Measurements from ENCODE around the gene NTN5.
A peak's percentile ranks its signal among the peaks of the same experiment; 100 is the strongest.
"Not testable (repeated sequence)": the region's sequence is repeated elsewhere in the genome, so short reads cannot be mapped to it uniquely, and the experiment has no call there.

Gene NTN5

DNA sequence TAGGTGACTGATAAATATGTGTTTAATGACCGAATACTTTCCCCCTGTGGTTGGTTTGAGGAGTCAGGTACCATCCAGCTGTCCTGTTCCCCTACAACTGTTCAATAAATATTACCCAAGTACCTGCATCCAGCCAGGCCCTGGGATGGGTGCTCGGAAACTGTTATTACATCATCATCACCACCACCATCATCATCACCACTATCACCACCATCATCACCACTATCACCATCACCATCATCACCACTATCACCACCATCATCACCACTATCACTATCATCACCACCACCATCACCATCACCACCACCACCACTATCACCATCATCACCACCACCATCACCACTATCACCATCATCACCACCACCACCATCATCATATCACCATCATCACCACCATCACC is 4.1 kb downstream of the NTN5 start:
- Histone ChIP-seq H3K27ac (ENCODE audit: low read length) (no peak overlapping the region), H3K4me1 (ENCODE audit: control insufficient read depth, insufficient read depth, low read length) (no peaks in the 10 kb centered on the region), H3K27me3 (ENCODE audit: control insufficient read depth in 1 of 2, insufficient read depth in 2 of 2, low read length in 2 of 2) (no peaks in the 10 kb centered on the region), H3K4me3 (ENCODE audit: low read length in 2 of 2) (no peak overlapping the region), H3K9me3 (ENCODE audit: control insufficient read depth in 2 of 2, low read length in 2 of 2) (no peaks in the 10 kb centered on the region), H3K9ac (ENCODE audit: low read length in 2 of 2) (no peak overlapping the region), H3K36me3 (ENCODE audit: control insufficient read depth in 2 of 2, insufficient read depth in 2 of 2, low read length in 2 of 2) (no peaks in the 10 kb centered on the region)

- H3K27ac ChIP-seq (ENCODE audit: low read length) = no peak overlapping the region
- H3K4me1 ChIP-seq (ENCODE audit: control insufficient read depth, insufficient read depth, low read length) = no peaks in the 10 kb centered on the region
- H3K27me3 ChIP-seq (ENCODE audit: control insufficient read depth in 1 of 2, insufficient read depth in 2 of 2, low read length in 2 of 2) = no peaks in the 10 kb centered on the region
- H3K36me3 ChIP-seq (ENCODE audit: control insufficient read depth in 2 of 2, insufficient read depth in 2 of 2, low read length in 2 of 2) = no peaks in the 10 kb centered on the region
- no peak overlapping the region for H3K9ac ChIP-seq (ENCODE audit: low read length in 2 of 2)
- no peaks in the 10 kb centered on the region for H3K9me3 ChIP-seq (ENCODE audit: control insufficient read depth in 2 of 2, low read length in 2 of 2)
- no peak overlapping the region for H3K4me3 ChIP-seq (ENCODE audit: low read length in 2 of 2)
Measured at GRCh38 chr19:48668332-48668731, 4.5 kb downstream of the NTN5 start.

- no peak overlapping the region for H3K4me3 ChIP-seq (ENCODE audit: low read length in 2 of 2)
- no peaks in the 10 kb centered on the region for H3K27me3 ChIP-seq (ENCODE audit: control insufficient read depth in 1 of 2, insufficient read depth in 2 of 2, low read length in 2 of 2)
- peaks cover 4% of the 10 kb centered on the region for H3K4me1 ChIP-seq (ENCODE audit: control insufficient read depth, insufficient read depth, low read length)
- H3K9ac ChIP-seq (ENCODE audit: low read length in 2 of 2) = no peak overlapping the region
- no peaks in the 10 kb centered on the region for H3K36me3 ChIP-seq (ENCODE audit: control insufficient read depth in 2 of 2, insufficient read depth in 2 of 2, low read length in 2 of 2)
- no peaks in the 10 kb centered on the region for H3K9me3 ChIP-seq (ENCODE audit: control insufficient read depth in 2 of 2, low read length in 2 of 2)
- no peak overlapping the region for H3K27ac ChIP-seq (ENCODE audit: low read length)
Measured at GRCh38 chr19:48665786-48666185, 7.0 kb downstream of the NTN5 start.

DNA sequence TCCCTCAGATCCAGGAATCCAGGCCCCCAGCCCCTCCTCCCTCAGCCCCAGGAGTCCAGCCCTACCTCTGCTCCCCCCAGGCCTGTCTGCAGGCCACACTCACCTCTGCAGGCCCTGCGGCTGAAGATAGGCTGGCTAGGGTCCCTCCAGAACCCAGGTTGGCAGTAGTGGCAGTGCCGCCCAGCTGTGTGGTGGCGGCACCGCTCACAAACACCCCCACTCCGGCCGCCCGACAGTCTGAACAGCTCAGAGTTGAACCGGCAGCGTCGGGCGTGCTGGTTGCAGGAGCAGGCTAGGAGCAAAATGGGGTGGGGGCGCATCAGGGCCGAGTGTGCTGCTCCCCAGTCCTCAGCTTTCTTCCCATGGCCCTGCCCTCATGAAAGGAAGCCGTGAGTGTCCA is 8.3 kb downstream of the NTN5 start:
- no peak overlapping the region for H3K27ac ChIP-seq (ENCODE audit: low read length)
- H3K36me3 ChIP-seq (ENCODE audit: control insufficient read depth in 2 of 2, insufficient read depth in 2 of 2, low read length in 2 of 2) = no peaks in the 10 kb centered on the region
- H3K9ac ChIP-seq (ENCODE audit: low read length in 2 of 2) = no peak overlapping the region
- H3K27me3 ChIP-seq (ENCODE audit: control insufficient read depth in 1 of 2, insufficient read depth in 2 of 2, low read length in 2 of 2) = no peaks in the 10 kb centered on the region
- no peaks in the 10 kb centered on the region for H3K9me3 ChIP-seq (ENCODE audit: control insufficient read depth in 2 of 2, low read length in 2 of 2)
- H3K4me1 ChIP-seq (ENCODE audit: control insufficient read depth, insufficient read depth, low read length) = peaks cover 5% of the 10 kb centered on the region
- no peak overlapping the region for H3K4me3 ChIP-seq (ENCODE audit: low read length in 2 of 2)

DNA sequence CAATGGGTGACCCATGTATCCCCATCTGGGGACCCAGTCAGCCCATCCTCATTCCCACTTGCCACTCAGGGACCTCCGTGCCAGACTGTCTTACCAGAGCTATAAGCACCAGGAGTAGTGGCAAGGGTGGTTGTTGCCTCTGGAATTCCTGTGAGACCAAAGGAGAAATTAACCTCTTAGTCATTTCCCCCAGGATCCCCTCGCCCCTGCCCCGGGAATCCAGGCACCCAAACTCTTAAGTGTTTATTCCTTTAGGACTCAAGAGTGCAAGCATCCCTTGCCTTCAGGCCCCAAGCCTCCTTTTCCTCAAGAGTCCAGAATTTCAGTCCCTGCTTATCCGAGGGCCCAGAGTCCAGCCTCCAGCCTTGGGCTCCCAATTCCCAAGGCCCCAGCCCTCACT is 9.2 kb downstream of the NTN5 start:
- Histone ChIP-seq H3K27ac (ENCODE audit: low read length) (no peak overlapping the region), H3K4me3 (ENCODE audit: low read length in 2 of 2) (no peak overlapping the region), H3K27me3 (ENCODE audit: control insufficient read depth in 1 of 2, insufficient read depth in 2 of 2, low read length in 2 of 2) (no peaks in the 10 kb centered on the region), H3K9me3 (ENCODE audit: control insufficient read depth in 2 of 2, low read length in 2 of 2) (no peaks in the 10 kb centered on the region), H3K9ac (ENCODE audit: low read length in 2 of 2) (no peak overlapping the region), H3K4me1 (ENCODE audit: control insufficient read depth, insufficient read depth, low read length) (peaks cover 5% of the 10 kb centered on the region), H3K36me3 (ENCODE audit: control insufficient read depth in 2 of 2, insufficient read depth in 2 of 2, low read length in 2 of 2) (no peaks in the 10 kb centered on the region)

DNA sequence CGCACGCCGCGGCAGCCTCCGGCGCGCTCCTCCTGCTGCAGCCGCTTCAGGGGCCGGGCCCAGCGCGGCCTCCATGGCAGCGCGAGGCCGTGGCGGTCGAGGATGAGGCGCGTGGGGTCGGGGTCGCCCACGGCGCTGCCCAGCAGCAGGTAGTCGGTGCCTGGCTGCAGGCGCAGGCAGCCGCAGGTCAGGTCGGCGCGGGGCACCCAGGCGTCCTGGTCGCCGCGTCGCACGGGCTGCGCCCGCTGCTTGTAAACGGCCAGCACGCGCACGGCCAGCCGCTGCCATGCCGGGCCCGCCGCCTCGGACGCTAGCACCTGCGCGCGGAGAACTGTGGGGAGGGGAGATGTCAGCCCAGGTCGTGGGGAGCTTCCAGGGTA is 11.1 kb downstream of the NTN5 start:
- Histone ChIP-seq H3K4me3 (ENCODE audit: low read length in 2 of 2) (no peak overlapping the region), H3K36me3 (ENCODE audit: control insufficient read depth in 2 of 2, insufficient read depth in 2 of 2, low read length in 2 of 2) (no peaks in the 10 kb centered on the region), H3K9me3 (ENCODE audit: control insufficient read depth in 2 of 2, low read length in 2 of 2) (no peaks in the 10 kb centered on the region), H3K27me3 (ENCODE audit: control insufficient read depth in 1 of 2, insufficient read depth in 2 of 2, low read length in 2 of 2) (no peaks in the 10 kb centered on the region), H3K27ac (ENCODE audit: low read length) (no peak overlapping the region), H3K9ac (ENCODE audit: low read length in 2 of 2) (no peak overlapping the region), H3K4me1 (ENCODE audit: control insufficient read depth, insufficient read depth, low read length) (peaks cover 5% of the 10 kb centered on the region)

- H3K4me3 ChIP-seq (ENCODE audit: low read length in 2 of 2) = peak overlapping the region in 1 of 2 donors; percentile 44
- no peaks in the 10 kb centered on the region for H3K27me3 ChIP-seq (ENCODE audit: control insufficient read depth in 1 of 2, insufficient read depth in 2 of 2, low read length in 2 of 2)
- H3K9me3 ChIP-seq (ENCODE audit: control insufficient read depth in 2 of 2, low read length in 2 of 2) = no peaks in the 10 kb centered on the region
- peak overlapping the region; percentile 46 for H3K27ac ChIP-seq (ENCODE audit: low read length)
- H3K4me1 ChIP-seq (ENCODE audit: control insufficient read depth, insufficient read depth, low read length) = peaks cover 5% of the 10 kb centered on the region
- no peak overlapping the region for H3K9ac ChIP-seq (ENCODE audit: low read length in 2 of 2)
- H3K36me3 ChIP-seq (ENCODE audit: control insufficient read depth in 2 of 2, insufficient read depth in 2 of 2, low read length in 2 of 2) = no peaks in the 10 kb centered on the region
Measured at GRCh38 chr19:48660852-48661710, 11.7 kb downstream of the NTN5 start.

- Histone ChIP-seq H3K9ac (ENCODE audit: low read length in 2 of 2) (no peak overlapping the region), H3K36me3 (ENCODE audit: control insufficient read depth in 2 of 2, insufficient read depth in 2 of 2, low read length in 2 of 2) (no peaks in the 10 kb centered on the region), H3K4me3 (ENCODE audit: low read length in 2 of 2) (no peak overlapping the region), H3K9me3 (ENCODE audit: control insufficient read depth in 2 of 2, low read length in 2 of 2) (no peaks in the 10 kb centered on the region), H3K4me1 (ENCODE audit: control insufficient read depth, insufficient read depth, low read length) (peaks cover 5% of the 10 kb centered on the region), H3K27me3 (ENCODE audit: control insufficient read depth in 1 of 2, insufficient read depth in 2 of 2, low read length in 2 of 2) (no peaks in the 10 kb centered on the region), H3K27ac (ENCODE audit: low read length) (no peak overlapping the region)
Measured at GRCh38 chr19:48659768-48660167, 13.0 kb downstream of the NTN5 start.

DNA sequence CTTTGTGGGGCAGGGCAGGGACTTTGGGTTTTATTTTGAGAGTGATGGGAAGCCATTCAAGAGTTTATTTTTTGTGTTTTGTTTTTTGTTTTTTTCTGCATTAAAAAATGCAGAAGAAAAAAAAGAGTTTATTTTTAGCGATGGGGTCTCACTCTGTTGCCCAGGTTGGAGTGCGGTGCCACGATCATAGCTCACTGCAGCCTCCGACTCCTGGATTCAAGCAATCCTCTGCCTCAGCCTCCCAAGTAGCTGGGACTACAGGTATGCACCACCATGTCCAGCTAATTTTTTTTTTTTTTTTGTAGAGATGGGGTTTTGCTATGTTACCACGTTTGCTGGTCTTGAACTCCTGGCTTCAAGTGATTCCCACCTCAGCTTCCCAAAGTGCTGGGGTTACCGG is 14.3 kb downstream of the NTN5 start:
- H3K27ac ChIP-seq (ENCODE audit: low read length) = no peak overlapping the region
- no peaks in the 10 kb centered on the region for H3K27me3 ChIP-seq (ENCODE audit: control insufficient read depth in 1 of 2, insufficient read depth in 2 of 2, low read length in 2 of 2)
- no peaks in the 10 kb centered on the region for H3K36me3 ChIP-seq (ENCODE audit: control insufficient read depth in 2 of 2, insufficient read depth in 2 of 2, low read length in 2 of 2)
- H3K9ac ChIP-seq (ENCODE audit: low read length in 2 of 2) = no peak overlapping the region
- peaks cover 5% of the 10 kb centered on the region for H3K4me1 ChIP-seq (ENCODE audit: control insufficient read depth, insufficient read depth, low read length)
- H3K4me3 ChIP-seq (ENCODE audit: low read length in 2 of 2) = no peak overlapping the region
- no peaks in the 10 kb centered on the region for H3K9me3 ChIP-seq (ENCODE audit: control insufficient read depth in 2 of 2, low read length in 2 of 2)

GRCh38 chr19:48657828-48658227 is 15.0 kb downstream of the NTN5 start:
- H3K27ac ChIP-seq (ENCODE audit: low read length); H3K4me1 ChIP-seq (ENCODE audit: control insufficient read depth, insufficient read depth, low read length); H3K9me3 ChIP-seq (ENCODE audit: control insufficient read depth in 2 of 2, low read length in 2 of 2); H3K36me3 ChIP-seq (ENCODE audit: control insufficient read depth in 2 of 2, insufficient read depth in 2 of 2, low read length in 2 of 2); H3K9ac ChIP-seq (ENCODE audit: low read length in 2 of 2); H3K4me3 ChIP-seq (ENCODE audit: low read length in 2 of 2); H3K27me3 ChIP-seq (ENCODE audit: control insufficient read depth in 1 of 2, insufficient read depth in 2 of 2, low read length in 2 of 2): not testable (repeated sequence)

GRCh38 chr19:48656840-48657474 is 15.9 kb downstream of the NTN5 start:
- Histone ChIP-seq H3K9ac (ENCODE audit: low read length in 2 of 2) (no peak overlapping the region), H3K27ac (ENCODE audit: low read length) (no peak overlapping the region), H3K27me3 (ENCODE audit: control insufficient read depth in 1 of 2, insufficient read depth in 2 of 2, low read length in 2 of 2) (no peaks in the 10 kb centered on the region), H3K4me1 (ENCODE audit: control insufficient read depth, insufficient read depth, low read length) (peaks cover 5% of the 10 kb centered on the region), H3K36me3 (ENCODE audit: control insufficient read depth in 2 of 2, insufficient read depth in 2 of 2, low read length in 2 of 2) (no peaks in the 10 kb centered on the region), H3K4me3 (ENCODE audit: low read length in 2 of 2) (no peak overlapping the region), H3K9me3 (ENCODE audit: control insufficient read depth in 2 of 2, low read length in 2 of 2) (no peaks in the 10 kb centered on the region)
